HCT116 (cell line): ENCODE data around the gene SAMD4A. TPM values are rescaled to one million over a fixed set of nuclear protein-coding genes. Genes with fewer than 3 reads are reported as not detected.

Experiments
- ATAC-seq: fragments of 200-7000 bp; cut with Tn5 transposase; 2 replicates; pipeline ENCODE4 v1.9.1; 2020; ENCODE audit warnings: mild to moderate bottlenecking, moderate library complexity
- BruUV-seq: library from RNA; stranded (reverse); fragments of 400-500 nt; replicated peaks from 2 replicates; lab custom pipeline; 2021; lab: Mats Ljungman, UMichigan
- CTCF ChIA-PET: fragments of 300-600 bp; sonication (Branson Sonifier 250); formaldehyde crosslinking; loops from one replicate; lab custom pipeline; 2021; ENCODE audit warnings: antibody characterized with exemption; lab: Charles Lee
- POLR2A ChIA-PET: fragments of 300-600, 350-600 bp; sonication (Branson Sonifier 250); formaldehyde crosslinking; loops from one replicate; lab custom pipeline; 2021; ENCODE audit warnings: antibody characterized with exemption; lab: Charles Lee
- RAD21 ChIA-PET, 2 experiments: fragments of 300-600 bp; sonication (Branson Sonifier 250); formaldehyde crosslinking; loops; one replicate each; lab custom pipeline; 2023; ENCODE audit warnings: low total read pairs in 2 of 2; ENCODE audit not compliant: uncharacterized antibody in 2 of 2, unreplicated experiment in 2 of 2, low non-redundant PET in 1 of 2; lab: Charles Lee
- DNase-seq: peaks from one replicate; pipeline ENCODE4 v3.0.0-alpha.2; 2010; ENCODE audit warnings: low read depth, low spot score
- H2AFZ ChIP-seq: fragments of 200-600 bp; shearing (Covaris generic), sonication (generic); 2 replicates; pipeline ENCODE4 v1.6.1; 2017; ENCODE audit warnings: low read depth, mixed run types, mixed read lengths, antibody characterized with exemption, low read length; ENCODE audit not compliant: poor library complexity, severe bottlenecking
- H3K27ac ChIP-seq: 2 replicates; pipeline ENCODE4 v1.5.1; 2012; ENCODE audit warnings: low read depth, low read length
- H3K27me3 ChIP-seq: fragments of 200-600 bp; sonication (generic); 2 replicates; pipeline ENCODE4 v1.6.1; 2016; ENCODE audit warnings: mixed run types, low read length, mixed read lengths; ENCODE audit not compliant: insufficient read depth
- H3K36me3 ChIP-seq, 2 experiments: fragments of 200-500 bp in 1 of 2; fragments of 200-600 bp in 1 of 2; sonication (Bioruptor generic) in 1 of 2; sonication (generic) in 1 of 2; 2 replicates each; pipeline versions ENCODE4 v1.5.1 to v1.6.1; 2014 to 2016; ENCODE audit warnings: low read length in 2 of 2, inconsistent platforms in 1 of 2, mixed read lengths in 1 of 2, mixed run types in 1 of 2; ENCODE audit not compliant: insufficient read depth in 2 of 2, control insufficient read depth in 1 of 2
- H3K4me1 ChIP-seq, 2 experiments: fragments of 200-600 bp in 1 of 2; sonication (generic) in 1 of 2; 2 replicates each; pipeline versions ENCODE4 v1.5.1 to v1.6.1; 2012 to 2017; ENCODE audit warnings: low read length in 2 of 2, inconsistent platforms in 1 of 2, mild to moderate bottlenecking in 1 of 2, mixed read lengths in 1 of 2, mixed run types in 1 of 2, moderate library complexity in 1 of 2; ENCODE audit not compliant: insufficient read depth in 2 of 2, control insufficient read depth in 1 of 2
- H3K4me2 ChIP-seq: fragments of 200-600 bp; sonication (generic); 2 replicates; pipeline ENCODE4 v1.6.1; 2017; ENCODE audit warnings: mixed run types, low read length, mixed read lengths
- H3K4me3 ChIP-seq, 2 experiments: fragments of 200-600 bp in 1 of 2; sonication (generic) in 1 of 2; replicated peaks in 1 of 2; 2 replicates each; pipeline ENCODE4 v1.5.1; 2011 to 2016; ENCODE audit warnings: low read length in 2 of 2, control low read depth in 1 of 2, low read depth in 1 of 2, mild to moderate bottlenecking in 1 of 2, mixed read lengths in 1 of 2, mixed run types in 1 of 2
- H3K79me2 ChIP-seq: fragments of 200-600 bp; sonication (generic); 2 replicates; pipeline ENCODE4 v1.6.1; 2017; ENCODE audit warnings: mild to moderate bottlenecking, mixed run types, low read length, moderate library complexity, mixed read lengths; ENCODE audit not compliant: insufficient read depth
- H3K9ac ChIP-seq: fragments of 200-600 bp; sonication (generic); 2 replicates; pipeline ENCODE4 v1.6.1; 2016; ENCODE audit warnings: low read length, mixed read lengths
- H3K9me2 ChIP-seq: fragments of 200-600 bp; sonication (generic), shearing (Covaris generic); 2 replicates; pipeline ENCODE4 v1.6.1; 2017; ENCODE audit warnings: mixed run types, mild to moderate bottlenecking, moderate library complexity; ENCODE audit not compliant: insufficient read depth
- H3K9me3 ChIP-seq, 2 experiments: fragments of 200-500 bp in 1 of 2; fragments of 200-600 bp in 1 of 2; sonication (Bioruptor generic) in 1 of 2; sonication (generic) in 1 of 2; 2 replicates each; pipeline ENCODE4 v1.6.1; 2014 to 2017; ENCODE audit warnings: low read length in 2 of 2, mixed read lengths in 2 of 2, inconsistent platforms in 1 of 2, low read depth in 1 of 2, mild to moderate bottlenecking in 1 of 2, mixed run types in 1 of 2, moderate library complexity in 1 of 2; ENCODE audit not compliant: control insufficient read depth in 1 of 2, insufficient read depth in 1 of 2
- H4K20me1 ChIP-seq: fragments of 200-600 bp; sonication (generic), shearing (Covaris generic); 2 replicates; pipeline ENCODE4 v1.6.1; 2017; ENCODE audit warnings: mixed run types, mild to moderate bottlenecking, moderate library complexity; ENCODE audit not compliant: insufficient read depth
- ATF3 ChIP-seq: IDR thresholded peaks from 2 replicates; pipeline ENCODE4 v1.6.1; 2012
- CBX3 ChIP-seq: IDR thresholded peaks from 2 replicates; pipeline ENCODE4 v1.6.1; 2012; ENCODE audit warnings: low read depth
- CEBPB ChIP-seq: IDR thresholded peaks from 2 replicates; pipeline ENCODE4 v1.6.1; 2012; ENCODE audit warnings: low read depth
- EGR1 ChIP-seq: IDR thresholded peaks from 2 replicates; pipeline ENCODE4 v1.6.1; 2012; ENCODE audit warnings: low read depth
- ELF1 ChIP-seq: IDR thresholded peaks from 2 replicates; pipeline ENCODE4 v1.6.1; 2012; ENCODE audit warnings: low read depth, borderline replicate concordance
- EZH2 ChIP-seq: fragments of 200-600 bp; sonication (generic); IDR thresholded peaks from 2 replicates; pipeline ENCODE4 v1.6.1; 2017; ENCODE audit warnings: antibody characterized with exemption, mixed run types
- EZH2phosphoT487 ChIP-seq: fragments of 200-600 bp; IDR thresholded peaks from 2 replicates; pipeline ENCODE4 v1.6.1; 2018; ENCODE audit warnings: antibody characterized with exemption, borderline replicate concordance
- JUND ChIP-seq: IDR thresholded peaks from 2 replicates; pipeline ENCODE4 v1.6.1; 2012
- POLR2A ChIP-seq: IDR thresholded peaks from 2 replicates; pipeline ENCODE4 v1.7.0; 2011; ENCODE audit warnings: borderline replicate concordance; ENCODE audit not compliant: insufficient read depth, insufficient read length; ENCODE audit errors: extremely low read depth
- POLR2AphosphoS5 ChIP-seq: IDR thresholded peaks from 2 replicates; pipeline ENCODE4 v1.6.1; 2011; ENCODE audit warnings: mild to moderate bottlenecking, low read depth, low read length, moderate library complexity
- REST ChIP-seq: IDR thresholded peaks from 2 replicates; pipeline ENCODE4 v1.6.1; 2012; ENCODE audit warnings: low read depth
- SP1 ChIP-seq: IDR thresholded peaks from 2 replicates; pipeline ENCODE4 v1.6.1; 2012; ENCODE audit warnings: low read depth
- TCF7L2 ChIP-seq: IDR thresholded peaks from 2 replicates; pipeline ENCODE4 v1.7.0; 2011; ENCODE audit warnings: borderline replicate concordance, inconsistent platforms; ENCODE audit not compliant: insufficient read depth, insufficient read length; ENCODE audit errors: extremely low read depth
- YY1 ChIP-seq: IDR thresholded peaks from 2 replicates; pipeline ENCODE4 v1.6.1; 2011; ENCODE audit warnings: low read length, low read depth, moderate library complexity, mild to moderate bottlenecking; ENCODE audit not compliant: insufficient replicate concordance; ENCODE audit errors: extremely low read depth
- ZBTB33 ChIP-seq: IDR thresholded peaks from 2 replicates; pipeline ENCODE4 v1.6.1; 2011; ENCODE audit warnings: mild to moderate bottlenecking, low read length, moderate library complexity; ENCODE audit not compliant: insufficient replicate concordance; ENCODE audit errors: extremely low read depth
- ZFX ChIP-seq: fragments of 450-650 bp; IDR thresholded peaks from 2 replicates; pipeline ENCODE4 v1.6.1; 2017
- ZNF274 ChIP-seq: fragments of 200-500 bp; sonication (Bioruptor generic); IDR thresholded peaks from 2 replicates; pipeline ENCODE4 v1.6.1; 2014; ENCODE audit warnings: mild to moderate bottlenecking, low read depth, low read length, inconsistent platforms
- intact Hi-C: fragments of 100-400 bp; cut with micrococcal nuclease; formaldehyde crosslinking; loops from 2 replicates; pipeline ENCODE4 v1.10.0; 2022
- total RNA-seq: library from RNA; stranded (reverse); gene quantifications from one replicate; pipeline ENCODE4 v1.2.1, GENCODE V29; 2021; ENCODE audit not compliant: unreplicated experiment

Gene SAMD4A
- total RNA-seq, 1 experiment from 2014 or later, result 9.0 TPM

GRCh38 chr14:54609576-54609975 is 42.6 kb downstream of the SAMD4A start:
- Histone ChIP-seq H3K9me3 (no peaks in the 10 kb centered on the region), H3K27me3 (no peaks in the 10 kb centered on the region), H4K20me1 (no peaks in the 10 kb centered on the region), H3K4me1 (peaks cover 0 to 14% of the 10 kb centered on the region in 2 experiments; a peak in 1 of 4 replicates), H3K79me2 (0 out of 2 replicates have a peak, but pooled peaks cover 4% of the 10 kb centered on the region), H3K9me2 (0 out of 2 replicates have a peak, but pooled peaks cover 3% of the 10 kb centered on the region), H3K9ac (no peak overlapping the region), H3K4me2 (no peak overlapping the region), H3K4me3 (no peak overlapping the region), H3K36me3 (no peaks in the 10 kb centered on the region), H3K27ac (no peak overlapping the region), H2AFZ (no peak overlapping the region)
- DNase-seq (no peak), ATAC-seq (no peak)
- BruUV-seq, result no TSS peak
- intact Hi-C loops, result no loop called here
- CTCF ChIA-PET, result interaction anchor here (1.0 kb wide), 1 partner anchor 164 kb away, joined by 3 read pairs; no protein-coding TSS in a partner anchor
- RAD21 ChIA-PET, result no interaction called here
- POLR2A ChIA-PET, result no interaction called here
- TF ChIP-seq POLR2A (no peak), CBX3 (no peak), REST (no peak), TCF7L2 (no peak), ZBTB33 (no peak), EZH2 (no peak), ZFX (no peak), POLR2AphosphoS5 (no peak), ZNF274 (no peak), ATF3 (no peak), JUND (no peak), EZH2phosphoT487 (no peak), ELF1 (no peak), YY1 (no peak), CEBPB (no peak), EGR1 (no peak), SP1 (no peak)
